GM23248 (cell line): ENCODE measurements around the gene VEGFD.

Experiments
- EZH2 ChIP-seq: fragments of 200-600 bp; sonication (generic); IDR thresholded peaks from 2 replicates; pipeline ENCODE4 v1.6.1; 2018; ENCODE audit warnings: antibody characterized with exemption, mild to moderate bottlenecking; ENCODE audit not compliant: insufficient read depth, poor library complexity, severe bottlenecking
- EZH2phosphoT487 ChIP-seq: fragments of 200-600 bp; sonication (generic); IDR thresholded peaks from 2 replicates; pipeline ENCODE4 v1.6.1; 2018; ENCODE audit warnings: antibody characterized with exemption, moderate library complexity, mild to moderate bottlenecking, low read depth; ENCODE audit not compliant: insufficient read depth

DNA sequence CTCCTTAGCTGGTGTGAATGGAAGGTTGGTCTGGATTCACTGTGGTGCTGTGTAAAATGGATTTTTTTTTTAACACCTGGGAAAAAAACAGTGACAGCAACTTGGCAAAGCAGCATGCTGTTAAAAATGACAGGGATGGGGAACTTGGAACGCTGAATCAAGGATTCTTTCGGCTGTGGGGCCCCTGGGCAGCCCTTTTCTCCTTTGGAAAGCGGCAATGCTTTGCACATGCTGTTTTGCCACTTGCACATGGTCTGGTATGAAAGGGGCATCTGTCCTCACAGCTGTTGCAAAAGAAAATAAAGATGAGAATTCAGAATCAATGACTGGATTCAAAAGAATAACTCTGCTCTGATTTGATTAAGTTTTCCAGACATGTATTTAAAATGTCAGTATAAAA, 38.2 kb downstream of the VEGFD start:
- TF ChIP-seq EZH2phosphoT487 (no peak), EZH2 (no peak)
